Activated CD8-positive, alpha-beta memory T cell treated with anti-CD3 and anti-CD28 coated beads for 48 hours (primary cell): ENCODE results near the gene INO80.

Experiments used
- DNase-seq, 3 experiments: peaks; one replicate each; pipeline ENCODE4 v3.0.0-alpha.2; 2020; ENCODE audit warnings: low read depth in 2 of 3, low spot score in 2 of 3

INO80 gene

DNA sequence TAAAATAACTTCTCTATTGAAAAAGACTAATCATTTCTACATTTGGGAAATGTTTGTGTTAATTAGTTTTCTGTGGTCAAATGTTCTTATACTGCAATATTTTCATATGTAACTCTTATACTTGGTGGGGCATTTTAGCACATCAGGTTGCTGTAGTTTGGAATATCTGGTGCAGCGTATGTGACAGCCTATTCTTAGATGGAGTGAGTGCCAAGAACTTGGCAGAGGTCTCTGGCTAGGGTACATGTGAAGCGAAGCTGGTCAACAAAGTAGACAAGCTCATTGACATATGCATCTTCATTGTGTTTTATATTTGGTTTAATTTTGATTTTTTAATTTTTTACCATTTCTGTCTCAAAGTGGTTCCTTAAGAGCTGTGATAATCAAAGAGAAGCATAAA is 109.6 kb downstream of the INO80 start:
- no peak for DNase-seq

DNA sequence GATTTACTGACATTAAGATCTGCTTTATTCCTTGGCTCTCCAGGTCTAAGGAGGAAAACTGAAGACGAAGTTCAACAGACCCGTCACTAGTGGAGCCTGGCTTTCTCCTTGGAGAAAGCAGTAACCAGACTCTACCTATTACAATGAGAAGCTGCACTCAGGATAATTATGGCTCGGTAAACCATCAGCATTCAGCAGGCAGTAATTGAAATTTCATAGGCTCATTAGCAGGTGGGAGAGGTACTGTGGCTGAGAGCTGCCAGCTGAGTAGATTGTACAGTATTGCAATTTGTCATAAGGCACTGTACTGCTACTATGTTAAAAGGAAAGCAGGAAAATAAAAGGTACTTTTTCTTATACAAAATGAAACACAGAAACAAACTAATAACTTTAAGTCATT is 111.6 kb downstream of the INO80 start:
- no peak for DNase-seq

GRCh38 chr15:41001524-41002214 is 114.4 kb downstream of the INO80 start:
- DNase-seq = no peak

DNA sequence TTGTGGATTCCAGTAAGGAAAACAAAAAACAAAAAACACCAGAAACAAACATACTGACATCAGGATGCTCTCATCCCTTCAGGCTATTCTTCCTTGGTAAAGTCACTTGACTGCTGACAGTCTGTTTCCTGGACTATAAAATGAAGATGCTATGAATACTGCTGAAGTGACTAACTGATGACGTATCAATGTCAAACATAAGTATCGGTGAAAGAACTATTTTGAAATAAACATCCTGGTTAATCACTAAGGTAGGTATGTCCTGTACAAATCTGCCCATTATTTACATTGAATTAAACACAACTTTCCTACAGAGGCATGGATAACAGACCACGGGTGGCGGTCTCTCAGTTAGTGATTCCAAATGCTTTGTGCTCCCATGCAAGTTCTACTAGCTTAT is 116.9 kb downstream of the INO80 start:
- no peak for DNase-seq

DNA sequence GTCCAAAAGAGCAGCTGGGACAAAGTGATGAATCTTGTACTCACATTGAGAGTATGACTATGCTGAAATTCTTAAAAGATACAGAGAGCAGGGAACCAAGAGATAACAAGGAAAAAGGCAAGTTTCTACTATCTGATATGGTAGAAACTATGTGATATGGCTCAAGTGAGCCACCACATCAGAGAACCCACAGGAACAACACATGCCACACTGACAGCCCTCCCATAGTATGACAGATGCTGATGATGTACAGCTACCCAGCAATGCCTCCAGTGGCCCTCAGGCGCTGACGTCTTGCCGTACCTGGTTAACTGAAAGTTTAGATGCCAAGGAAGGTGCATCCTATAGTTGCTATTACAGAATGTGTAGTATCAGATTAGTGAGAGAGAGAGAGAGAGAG is 120.4 kb downstream of the INO80 start:
- no peak for DNase-seq

DNA sequence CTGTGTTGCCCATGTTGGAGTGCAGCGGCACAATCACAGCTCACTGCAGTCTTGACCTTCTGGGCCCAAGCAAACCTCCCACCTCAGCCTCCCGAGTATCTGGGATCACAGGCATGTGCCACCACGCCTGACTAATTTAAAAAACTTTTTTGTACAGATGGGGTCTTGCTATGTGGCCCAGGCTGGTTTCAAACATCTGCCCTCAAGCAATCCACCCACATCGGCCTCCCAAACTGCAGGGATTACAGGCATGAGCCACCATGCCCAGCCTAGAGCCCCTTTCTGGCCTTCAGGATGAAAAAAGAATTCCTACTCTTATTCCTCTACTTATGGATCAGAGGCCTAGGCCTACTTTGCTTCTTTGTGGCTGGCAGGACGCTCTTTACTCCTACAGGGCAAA is 123.3 kb downstream of the INO80 start:
- DNase-seq = no peak

- DNase-seq = no peak
Measured at GRCh38 chr15:40992241-40992741, 123.8 kb downstream of the INO80 start.

GRCh38 chr15:40991355-40991754 is 124.7 kb downstream of the INO80 start:
- DNase-seq = no peak

GRCh38 chr15:40990789-40991188 is 125.3 kb downstream of the INO80 start:
- no peak for DNase-seq

GRCh38 chr15:40990080-40990479 is 126.0 kb downstream of the INO80 start:
- DNase-seq = no peak

GRCh38 chr15:40988156-40988555 is 127.9 kb downstream of the INO80 start:
- DNase-seq = no peak

DNA sequence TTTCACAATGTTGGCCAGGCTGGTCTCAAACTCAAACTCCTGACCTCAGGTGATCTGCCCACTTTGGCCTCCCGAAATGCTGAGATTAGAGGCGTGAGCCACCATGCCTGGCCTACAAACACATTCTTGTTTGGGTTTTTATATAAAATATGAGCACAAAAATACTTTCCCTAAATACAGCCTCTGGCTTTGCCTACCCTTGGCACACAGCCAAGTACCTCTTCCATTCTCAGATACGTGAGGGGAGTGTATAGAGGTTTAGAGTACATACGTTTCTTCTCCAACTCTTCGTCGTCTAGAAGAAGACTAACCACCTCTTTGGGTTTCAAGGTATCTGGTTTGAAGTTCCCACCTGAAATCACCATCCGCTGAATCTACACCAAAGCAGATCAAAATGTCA is 129.3 kb downstream of the INO80 start:
- no peak for DNase-seq

DNA sequence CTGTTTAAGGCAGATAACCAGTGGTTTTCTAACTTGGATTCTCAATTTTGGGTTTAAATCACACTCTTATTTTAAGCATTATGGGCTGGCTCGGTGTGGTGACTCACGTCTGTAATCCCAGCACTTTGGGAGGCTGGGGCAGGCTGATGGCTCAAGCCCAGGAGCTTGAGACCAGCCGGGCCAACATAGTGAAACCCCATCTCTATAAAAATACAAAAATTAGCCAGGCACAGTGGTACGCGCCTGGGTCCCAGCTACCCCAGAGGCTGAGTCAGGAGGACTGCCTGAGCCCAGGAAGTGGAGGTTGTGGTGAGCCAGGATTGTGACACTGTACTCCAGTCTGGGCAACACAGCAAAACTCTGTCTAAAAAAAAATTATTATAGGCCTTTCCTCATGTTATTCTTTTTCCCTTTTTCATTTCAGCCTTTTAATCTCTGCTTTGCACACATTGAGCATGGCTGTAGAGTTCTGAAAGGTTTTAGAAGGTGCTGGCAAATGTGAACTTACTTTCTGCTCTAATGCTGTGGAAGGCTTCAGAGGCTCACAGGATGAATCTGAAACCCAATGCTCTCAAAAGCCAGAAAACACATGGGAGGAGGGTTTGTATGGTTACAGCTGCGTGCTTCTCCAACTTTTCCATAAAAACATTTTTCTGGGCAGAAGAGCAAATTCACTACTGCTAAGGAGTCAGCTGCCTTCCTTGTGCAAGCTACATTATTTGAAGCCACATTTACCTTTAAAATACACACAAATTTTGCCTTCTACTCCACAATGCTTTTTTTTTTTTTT is 130.3 kb downstream of the INO80 start:
- no peak for DNase-seq

DNA sequence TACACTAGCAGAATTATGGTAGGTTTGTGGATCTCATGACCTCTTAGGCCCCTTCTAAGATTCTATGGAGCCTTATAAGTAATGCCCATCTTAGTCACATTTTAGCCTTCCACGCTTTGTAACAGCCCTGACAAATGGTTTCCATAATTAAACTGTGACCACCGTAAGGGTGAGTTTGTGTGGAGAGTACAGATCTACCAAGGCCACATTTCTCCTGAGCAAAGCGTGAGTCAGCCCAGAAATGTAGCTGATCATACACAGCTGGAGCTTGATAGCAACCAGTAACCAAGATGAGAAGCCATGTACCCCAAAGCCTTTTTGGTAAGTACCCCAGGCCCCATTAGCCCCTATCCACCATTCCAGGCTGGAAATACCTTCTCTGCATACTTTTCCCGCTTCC is 131.1 kb downstream of the INO80 start:
- no peak for DNase-seq

DNA sequence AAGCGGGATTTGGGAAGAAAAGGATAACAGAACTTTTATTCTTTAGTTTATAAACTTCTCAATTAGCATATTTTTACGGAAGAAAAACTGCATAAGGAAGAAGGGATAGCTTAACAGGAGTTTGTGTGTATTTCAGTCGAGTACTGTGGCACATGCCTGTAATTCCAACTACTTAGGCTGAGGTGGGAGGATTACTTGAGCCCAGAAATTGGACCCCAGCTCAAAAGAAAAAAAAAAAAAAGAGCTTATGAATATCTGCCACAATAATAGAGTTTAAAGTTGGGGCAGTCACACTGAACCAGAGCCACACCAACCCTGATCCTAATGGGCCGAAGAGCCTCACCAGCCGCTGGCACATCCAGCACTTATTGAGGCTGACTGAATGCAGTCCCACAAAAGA is 131.7 kb downstream of the INO80 start:
- DNase-seq = no peak

DNA sequence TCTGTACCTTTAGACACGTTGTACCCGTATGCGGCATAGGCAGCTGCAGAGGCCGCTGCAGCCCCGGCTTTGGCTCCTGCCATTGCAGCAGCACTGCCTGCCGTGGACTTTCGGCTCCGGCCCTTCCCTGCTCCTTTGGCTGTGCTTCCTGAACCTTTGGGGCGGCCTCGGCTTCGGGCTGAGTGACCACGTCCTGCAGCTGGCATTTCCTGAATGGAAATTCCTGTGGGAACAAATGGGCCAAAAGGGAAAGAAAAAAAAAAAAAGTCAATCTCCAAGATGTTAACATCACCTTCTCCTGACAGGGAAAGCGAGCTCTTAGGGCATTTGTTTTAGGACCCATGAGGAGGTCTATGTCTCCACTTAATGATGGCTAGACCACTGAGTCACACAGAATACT is 133.2 kb downstream of the INO80 start:
- DNase-seq = no peak

DNA sequence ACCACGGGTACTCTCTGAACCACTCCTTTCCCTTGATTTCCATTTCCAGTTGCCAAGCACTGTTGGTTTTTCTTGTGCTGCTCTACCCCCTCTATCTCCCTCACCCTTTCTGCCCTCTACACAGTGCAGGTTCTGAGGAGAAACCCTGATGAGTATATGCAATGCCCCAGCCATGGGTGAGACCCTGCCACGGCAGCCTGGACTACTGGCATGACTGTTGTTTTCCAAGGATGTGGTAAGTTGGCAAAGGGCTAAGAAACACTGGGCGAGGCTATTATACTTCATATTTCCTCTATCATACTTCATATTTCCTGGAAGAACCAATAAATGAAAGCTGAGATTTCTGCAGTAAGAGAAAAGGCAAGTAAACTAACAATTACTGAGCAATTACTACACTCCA is 134.9 kb downstream of the INO80 start:
- no peak for DNase-seq

DNA sequence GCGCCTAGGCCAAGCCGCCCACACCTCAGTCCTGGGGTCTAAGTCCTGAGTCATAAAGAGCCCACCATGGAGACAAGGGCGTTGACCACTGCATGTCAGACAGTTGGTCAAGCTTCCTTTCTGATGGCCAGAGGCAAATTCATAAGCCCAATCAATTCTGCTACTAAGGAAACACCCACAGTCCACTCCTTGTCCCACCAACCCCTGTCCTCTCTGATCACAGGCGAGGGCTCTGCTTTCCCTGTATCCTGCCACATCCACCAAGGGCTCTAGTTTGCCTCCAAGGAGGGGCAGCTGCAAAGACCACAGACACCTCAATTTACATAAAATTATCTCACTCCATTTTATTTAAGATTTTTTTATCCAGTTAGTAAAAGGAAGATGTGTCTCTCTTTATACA is 137.5 kb downstream of the INO80 start:
- no peak for DNase-seq

- no peak for DNase-seq
Measured at GRCh38 chr15:40978141-40978540, 137.9 kb downstream of the INO80 start.

- no peak for DNase-seq
Measured at GRCh38 chr15:40976819-40977218, 139.3 kb downstream of the INO80 start.

GRCh38 chr15:40974879-40975278 is 141.2 kb downstream of the INO80 start:
- no peak for DNase-seq

GRCh38 chr15:40969363-40969762 is 146.7 kb downstream of the INO80 start:
- DNase-seq = no peak
